Cardiac muscle cell (in vitro differentiated cells and primary cell): ENCODE data around the gene RPS29. TPM values are rescaled to one million over a fixed set of nuclear protein-coding genes. Genes with fewer than 3 reads are reported as not detected.

Source experiments
- DNase-seq, 2 donors: peaks; one replicate each; pipeline versions ENCODE4 v3.0.0 to v3.0.0-alpha.2; 2010 to 2017; ENCODE audit warnings: low read depth in 1 of 2, low spot score in 1 of 2
- H3K27ac ChIP-seq: fragments of 200-600 bp; sonication (generic); 2 replicates; pipeline ENCODE4 v1.5.1; 2016
- H3K27me3 ChIP-seq: fragments of 200-600 bp; sonication (generic); 2 replicates; pipeline ENCODE4 v1.6.0; 2016; ENCODE audit warnings: control low read depth
- H3K36me3 ChIP-seq: fragments of 200-600 bp; sonication (generic); 2 replicates; pipeline ENCODE4 v1.5.1; 2016; ENCODE audit warnings: control low read depth
- H3K4me1 ChIP-seq: fragments of 200-600 bp; sonication (generic); 2 replicates; pipeline ENCODE4 v1.8.1; 2017; ENCODE audit warnings: low read depth, mild to moderate bottlenecking, mixed run types
- H3K4me3 ChIP-seq: fragments of 200-600 bp; sonication (generic); 2 replicates; pipeline ENCODE4 v1.5.1; 2016; ENCODE audit warnings: mild to moderate bottlenecking
- H3K9me3 ChIP-seq: fragments of 200-600 bp; sonication (generic); 2 replicates; pipeline ENCODE4 v1.5.1; 2017; ENCODE audit warnings: low read depth, mild to moderate bottlenecking, control low read depth
- CTCF ChIP-seq: IDR thresholded peaks from 2 replicates; pipeline ENCODE4 v1.5.1; 2012; ENCODE audit warnings: low read depth, mild to moderate bottlenecking, low read length
- polyA plus RNA-seq: library from polyadenylated mRNA; unstranded; fragments of >200 nt; fragmentation: Nextera tagmentation; extraction: Ambion mirVana; gene quantifications from 2 replicates; pipeline ENCODE4 v1.2.1, GENCODE V29; 2016
- total RNA-seq: library from RNA; depleted of rRNA; stranded (reverse); fragments of >200 nt; gene quantifications from 2 replicates; pipeline ENCODE4 v1.2.3, GENCODE V29; 2016

Gene RPS29
- total and polyA plus RNA-seq, 2 experiments from 2014 or later = 498 to 1,089 TPM

GRCh38 chr14:49582113-49582977 is 3.8 kb downstream of the RPS29 start:
- Histone ChIP-seq H3K4me3 (no peak overlapping the region), H3K27me3 (no peaks in the 10 kb centered on the region), H3K9me3 (no peaks in the 10 kb centered on the region), H3K36me3 (peaks cover 6% of the 10 kb centered on the region), H3K27ac (no peak overlapping the region), H3K4me1 (peaks cover 17% of the 10 kb centered on the region)
- TF ChIP-seq CTCF = no peak
- DNase-seq = no peak

- DNase-seq = no peak
- Histone ChIP-seq H3K27me3 (no peaks in the 10 kb centered on the region), H3K4me1 (peaks cover 17% of the 10 kb centered on the region), H3K27ac (no peak overlapping the region), H3K9me3 (no peaks in the 10 kb centered on the region), H3K4me3 (no peak overlapping the region), H3K36me3 (peaks cover 13% of the 10 kb centered on the region)
- TF ChIP-seq CTCF = no peak
These were observed 4.7 kb downstream of the RPS29 start for GRCh38 chr14:49581209-49582112.

- H3K27ac ChIP-seq = peak overlapping the region; percentile 36
- H3K9me3 ChIP-seq = no peaks in the 10 kb centered on the region
- H3K4me3 ChIP-seq = no peak overlapping the region
- no peak for TF ChIP-seq CTCF
- peaks cover 15% of the 10 kb centered on the region for H3K4me1 ChIP-seq
- DNase-seq = no peak
- peaks cover 13% of the 10 kb centered on the region for H3K36me3 ChIP-seq
- no peaks in the 10 kb centered on the region for H3K27me3 ChIP-seq
These were observed 6.3 kb downstream of the RPS29 start for GRCh38 chr14:49579841-49580240.

GRCh38 chr14:49578141-49578540 is 8.0 kb downstream of the RPS29 start:
- H3K27ac ChIP-seq = peak overlapping the region; percentile 17

GRCh38 chr14:49574038-49574437 is 12.1 kb downstream of the RPS29 start:
- Histone ChIP-seq H3K27ac (no peak overlapping the region), H3K36me3 (peaks cover 7% of the 10 kb centered on the region), H3K4me3 (no peak overlapping the region), H3K27me3 (no peaks in the 10 kb centered on the region), H3K4me1 (peaks cover 8% of the 10 kb centered on the region), H3K9me3 (no peaks in the 10 kb centered on the region)
- no peak for DNase-seq
- TF ChIP-seq CTCF = no peak

More at GRCh38 chr14:49578141-49578540, 8.0 kb downstream of the RPS29 start:
- Histone ChIP-seq H3K4me3 (no peak overlapping the region), H3K27me3 (no peaks in the 10 kb centered on the region), H3K9me3 (no peaks in the 10 kb centered on the region), H3K36me3 (peaks cover 7% of the 10 kb centered on the region), H3K4me1 (peaks cover 5% of the 10 kb centered on the region)
- DNase-seq = no peak
- no peak for TF ChIP-seq CTCF
